Activated naive CD4-positive, alpha-beta T cell treated with anti-CD3 and anti-CD28 coated beads, Interleukin-2, amount 50 U/mL, for 72 hours (primary cell): ENCODE data around the gene RBMS3. TPM values are rescaled to one million over a fixed set of nuclear protein-coding genes. Genes with fewer than 3 reads are reported as not detected.

Experiments used
- ATAC-seq, 2 donors: fragments of 150-1000 bp; cut with Tn5 transposase; 2 replicates each; pipeline ENCODE4 v1.10.0; 2021; ENCODE audit warnings: mild to moderate bottlenecking in 2 of 2, moderate library complexity in 2 of 2
- DNase-seq, 2 donors: peaks; one replicate each; pipeline ENCODE4 v3.0.0; 2021 to 2022; ENCODE audit warnings: low spot score in 2 of 2
- H3K27ac Mint-ChIP-seq, 2 donors: one replicate each; pipeline ENCODE4 v1.8.0; 2022; ENCODE audit warnings: mild to moderate bottlenecking in 2 of 2, mixed read lengths in 2 of 2
- H3K36me3 Mint-ChIP-seq, 2 donors: one replicate each; pipeline ENCODE4 v1.8.0; 2022; ENCODE audit warnings: mixed read lengths in 2 of 2
- H3K9me3 Mint-ChIP-seq, 2 donors: one replicate each; pipeline ENCODE4 v1.8.0; 2022; ENCODE audit warnings: mixed read lengths in 2 of 2
- total RNA-seq, 2 donors: library from RNA; stranded (reverse); gene quantifications; one replicate each; pipeline ENCODE4 v1.2.3, GENCODE V29; 2022

Gene RBMS3
- total RNA-seq, 2 donors from 2014 or later: 3.3 TPM; not detected in 1

DNA sequence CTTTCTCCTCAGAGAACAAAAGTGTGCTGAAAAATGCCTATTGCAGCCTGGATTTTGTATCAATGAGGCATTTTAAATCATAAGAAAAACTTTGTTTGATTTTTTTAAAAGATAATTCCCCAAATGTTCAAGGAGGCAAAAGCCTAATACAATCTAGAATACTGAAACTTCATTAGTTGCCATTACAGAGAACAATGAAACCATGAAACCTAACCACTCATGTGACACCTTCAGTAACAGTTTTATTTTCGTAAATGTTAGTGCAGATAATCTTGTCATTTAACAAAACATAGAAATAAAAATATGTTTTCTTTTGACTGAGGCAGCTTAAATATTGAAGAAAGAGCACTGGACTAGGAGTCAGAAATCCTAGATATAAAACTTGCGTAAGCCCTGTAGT, 655.9 kb downstream of the RBMS3 start:
- Mint-ChIP-seq H3K27ac (no peak overlapping the region), H3K9me3 (peaks cover 0 to 5% of the 10 kb centered on the region in 2 donors), H3K36me3 (no peaks in the 10 kb centered on the region)
- no peak for DNase-seq
- no peak for ATAC-seq

DNA sequence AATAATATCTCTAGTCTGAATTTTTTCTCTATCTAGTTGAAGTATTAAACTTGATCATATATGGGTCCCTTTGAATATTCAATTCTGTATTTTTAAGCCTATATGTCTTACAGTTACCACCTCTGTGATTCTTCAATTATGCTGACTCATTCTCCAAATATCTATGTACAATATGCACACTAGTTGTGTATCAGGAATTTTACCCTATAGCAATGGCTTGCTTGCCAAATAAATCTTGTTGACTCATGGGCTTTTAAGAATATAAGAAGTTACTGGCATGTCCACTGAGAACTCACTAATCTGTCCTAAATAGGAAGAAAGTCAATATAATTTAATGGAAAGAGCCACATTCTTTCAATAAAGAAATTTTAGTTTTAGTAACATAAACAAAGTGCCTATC, 656.3 kb downstream of the RBMS3 start:
- ATAC-seq (no peak), DNase-seq (no peak)
- peaks cover 0 to 5% of the 10 kb centered on the region in 2 donors for H3K9me3 Mint-ChIP-seq
- H3K36me3 Mint-ChIP-seq: no peaks in the 10 kb centered on the region
- H3K27ac Mint-ChIP-seq: no peak overlapping the region

DNA sequence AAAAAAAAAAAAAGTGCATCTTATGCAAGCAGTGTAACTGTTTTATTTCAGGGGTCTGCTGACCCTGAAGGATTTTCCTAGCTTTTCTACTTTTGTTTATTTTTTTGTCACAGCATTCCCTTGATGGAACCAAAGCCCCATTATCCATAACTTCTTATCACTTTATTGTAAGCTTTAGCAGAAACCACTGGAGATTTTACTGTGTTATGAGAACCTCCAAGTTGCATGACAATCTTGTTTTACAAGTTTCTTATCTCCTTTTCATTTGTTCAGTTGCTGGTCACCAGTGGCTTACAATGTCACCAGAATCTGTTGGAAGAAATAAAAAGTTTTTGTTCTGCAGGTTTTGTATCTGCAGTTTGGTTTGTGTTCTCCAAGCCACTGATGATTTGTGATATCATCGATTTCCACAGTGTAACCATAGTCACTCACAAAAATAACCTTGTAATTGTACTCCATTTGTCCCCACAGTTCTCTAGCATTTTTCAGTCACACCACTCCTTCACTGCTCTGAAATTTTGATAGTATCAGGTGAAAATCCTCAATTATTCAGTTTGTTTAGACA, 660.0 kb downstream of the RBMS3 start:
- ATAC-seq (no peak), DNase-seq (no peak)
- Mint-ChIP-seq H3K9me3 (peaks cover 0 to 5% of the 10 kb centered on the region in 2 donors), H3K36me3 (no peaks in the 10 kb centered on the region), H3K27ac (no peak overlapping the region)

DNA sequence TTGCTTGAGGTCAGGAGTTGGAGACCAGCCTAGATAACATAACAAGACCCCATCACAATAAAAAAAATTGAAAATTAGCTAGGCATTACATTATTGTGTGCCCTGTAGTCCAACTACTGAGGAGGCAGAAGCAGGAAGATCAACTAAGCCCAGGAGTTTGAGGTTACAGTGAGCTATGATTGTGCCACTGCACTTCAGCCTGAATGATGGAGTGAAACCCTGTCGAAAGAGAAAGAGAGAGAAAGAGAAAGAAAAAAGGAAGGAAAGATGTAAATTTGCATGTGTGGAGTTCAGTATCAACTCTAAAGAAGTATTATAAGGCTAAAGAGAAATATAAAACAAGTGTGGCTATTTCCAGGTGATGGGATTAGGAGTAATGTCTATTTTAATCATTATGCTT, 661.4 kb downstream of the RBMS3 start:
- DNase-seq (no peak), ATAC-seq (no peak)
- Mint-ChIP-seq H3K27ac (no peak overlapping the region), H3K9me3 (peaks cover 0 to 5% of the 10 kb centered on the region in 2 donors), H3K36me3 (no peaks in the 10 kb centered on the region)

DNA sequence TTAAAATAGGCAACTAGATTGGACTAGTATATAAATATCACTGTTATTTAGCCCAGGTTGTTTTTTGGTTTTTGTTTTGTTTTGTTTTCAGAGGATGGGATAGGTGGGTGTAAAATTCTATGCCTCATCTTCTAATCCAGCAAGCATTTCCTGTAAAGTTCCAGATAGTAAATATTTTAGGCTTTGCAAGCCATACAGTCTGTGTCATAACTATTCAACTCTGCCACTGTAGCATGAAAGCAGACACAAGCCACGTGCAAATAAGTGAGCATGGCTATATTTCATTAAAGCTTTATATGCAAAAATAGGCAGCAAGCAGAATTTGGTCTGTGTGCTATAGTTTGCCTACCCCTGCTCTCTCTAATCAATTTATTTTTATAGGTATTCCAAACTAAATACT, 668.3 kb downstream of the RBMS3 start:
- ATAC-seq: no peak

DNA sequence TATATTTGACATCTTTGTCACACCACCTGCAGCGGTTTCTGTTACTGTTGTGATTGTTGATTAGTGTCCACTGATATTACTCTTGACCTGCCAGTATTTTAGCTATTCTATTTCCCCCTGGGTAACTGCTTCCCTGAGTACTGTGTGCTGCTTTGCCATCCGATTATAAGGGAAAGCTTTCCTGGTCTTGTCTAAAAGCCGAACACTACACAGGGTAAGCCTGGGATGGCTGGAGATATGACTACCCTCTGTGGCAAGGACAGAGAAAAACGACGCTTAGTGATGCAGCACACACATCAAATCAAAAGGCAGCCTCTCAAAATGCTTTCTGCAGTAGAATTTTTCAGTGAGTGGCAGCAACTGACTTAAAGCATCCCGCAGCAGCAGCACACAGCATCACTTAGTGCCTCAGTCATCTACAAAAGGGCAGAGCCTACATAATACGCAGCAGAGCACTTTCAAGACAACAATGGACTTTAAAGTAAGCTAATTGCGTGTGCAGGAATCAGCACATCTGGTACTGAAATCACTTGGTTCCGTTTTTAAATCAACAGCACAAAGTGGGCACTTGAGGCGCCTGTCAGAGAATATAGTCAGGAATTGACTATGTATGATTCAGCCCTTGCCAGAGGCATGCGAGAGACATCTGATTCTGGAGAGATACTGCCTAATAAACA, 669.2 kb downstream of the RBMS3 start:
- DNase-seq (no peak), ATAC-seq (no peak)
- Mint-ChIP-seq H3K36me3 (no peaks in the 10 kb centered on the region), H3K27ac (no peak overlapping the region), H3K9me3 (no peaks in the 10 kb centered on the region)

More for the DNA sequence above, 668.3 kb downstream of the RBMS3 start:
- DNase-seq: no peak
- no peak overlapping the region for H3K27ac Mint-ChIP-seq
- no peaks in the 10 kb centered on the region for H3K9me3 Mint-ChIP-seq
- no peaks in the 10 kb centered on the region for H3K36me3 Mint-ChIP-seq

DNA sequence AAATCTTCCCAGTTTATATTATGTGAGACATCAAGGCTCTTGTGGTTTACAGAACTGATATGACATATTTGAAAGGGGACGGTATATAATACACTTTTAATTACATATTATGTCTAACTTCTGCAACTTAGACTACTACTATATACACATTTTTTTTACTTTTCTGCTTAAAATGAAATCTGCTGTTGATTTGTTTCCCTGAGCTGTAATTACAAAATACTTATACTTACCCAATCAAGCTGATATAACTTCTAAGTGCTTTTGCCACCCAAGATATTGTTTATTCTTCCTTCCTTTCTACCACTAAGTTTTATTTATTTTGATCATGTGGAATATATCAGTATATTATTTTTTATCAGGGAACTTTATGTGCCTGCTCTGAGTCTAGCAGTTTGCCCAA, 671.6 kb downstream of the RBMS3 start:
- DNase-seq: no peak
- Mint-ChIP-seq H3K27ac (no peak overlapping the region), H3K36me3 (no peaks in the 10 kb centered on the region), H3K9me3 (no peaks in the 10 kb centered on the region)
- no peak for ATAC-seq

DNA sequence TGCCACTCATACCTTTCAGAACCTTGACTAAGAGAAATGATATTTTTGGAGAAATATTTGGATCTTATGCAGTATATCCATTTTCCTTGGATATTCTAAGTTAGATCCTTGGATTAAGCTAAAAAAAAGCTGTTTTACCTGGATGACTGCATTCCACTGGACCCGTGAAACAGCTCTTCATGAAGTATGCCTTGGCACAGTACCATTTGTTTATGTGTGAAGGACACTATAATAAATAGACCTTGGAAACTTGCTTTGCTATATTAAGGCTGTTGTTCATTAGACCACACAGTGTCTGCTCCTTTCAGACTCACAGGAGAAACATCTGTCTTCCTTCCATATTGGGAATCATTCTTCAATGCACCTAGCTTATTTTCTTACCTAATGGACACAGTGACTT, 674.5 kb downstream of the RBMS3 start:
- no peak for DNase-seq
- Mint-ChIP-seq H3K27ac (no peak overlapping the region), H3K36me3 (no peaks in the 10 kb centered on the region), H3K9me3 (no peaks in the 10 kb centered on the region)
- ATAC-seq: no peak

DNA sequence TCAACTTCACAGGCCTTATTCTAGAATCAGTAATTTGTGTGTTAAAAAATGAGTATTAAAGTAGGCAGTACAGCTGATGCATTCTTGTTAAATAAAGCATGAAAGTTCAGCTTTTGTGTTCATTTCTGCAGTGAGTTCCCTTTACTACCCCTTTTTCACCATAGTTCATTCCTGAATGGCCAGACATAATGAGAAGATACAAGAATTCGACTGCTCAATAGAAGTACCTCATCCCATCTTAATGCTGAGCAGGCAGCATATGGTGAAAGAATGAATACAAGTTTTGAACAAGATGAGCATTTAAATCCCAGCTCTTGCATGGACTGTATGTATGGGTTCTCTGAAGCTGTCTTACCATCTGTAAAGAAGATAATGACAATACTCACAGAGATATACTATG, 677.9 kb downstream of the RBMS3 start:
- Mint-ChIP-seq H3K9me3 (no peaks in the 10 kb centered on the region), H3K36me3 (no peaks in the 10 kb centered on the region), H3K27ac (no peak overlapping the region)
- no peak for DNase-seq
- no peak for ATAC-seq

DNA sequence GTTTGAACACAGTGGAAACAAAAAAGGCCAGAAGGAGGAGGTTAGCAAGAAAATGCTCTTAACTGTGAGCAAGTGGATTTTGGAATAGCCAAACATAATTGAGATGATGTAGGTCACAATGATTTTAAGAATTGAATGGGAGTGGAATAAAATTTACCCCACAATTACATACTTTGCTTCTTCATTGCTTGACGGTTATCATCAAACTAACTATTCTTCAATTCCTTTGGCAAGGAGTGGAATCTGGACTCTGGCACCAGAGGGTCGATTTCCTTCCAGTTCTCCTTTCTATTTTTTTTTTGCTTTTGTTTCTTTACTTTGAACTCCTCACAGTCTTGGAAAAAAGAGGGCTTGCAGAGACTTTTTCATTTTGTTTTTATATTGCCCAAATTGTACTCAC, 691.0 kb downstream of the RBMS3 start:
- ATAC-seq: no peak
- H3K9me3 Mint-ChIP-seq: no peaks in the 10 kb centered on the region
- H3K36me3 Mint-ChIP-seq: no peaks in the 10 kb centered on the region

DNA sequence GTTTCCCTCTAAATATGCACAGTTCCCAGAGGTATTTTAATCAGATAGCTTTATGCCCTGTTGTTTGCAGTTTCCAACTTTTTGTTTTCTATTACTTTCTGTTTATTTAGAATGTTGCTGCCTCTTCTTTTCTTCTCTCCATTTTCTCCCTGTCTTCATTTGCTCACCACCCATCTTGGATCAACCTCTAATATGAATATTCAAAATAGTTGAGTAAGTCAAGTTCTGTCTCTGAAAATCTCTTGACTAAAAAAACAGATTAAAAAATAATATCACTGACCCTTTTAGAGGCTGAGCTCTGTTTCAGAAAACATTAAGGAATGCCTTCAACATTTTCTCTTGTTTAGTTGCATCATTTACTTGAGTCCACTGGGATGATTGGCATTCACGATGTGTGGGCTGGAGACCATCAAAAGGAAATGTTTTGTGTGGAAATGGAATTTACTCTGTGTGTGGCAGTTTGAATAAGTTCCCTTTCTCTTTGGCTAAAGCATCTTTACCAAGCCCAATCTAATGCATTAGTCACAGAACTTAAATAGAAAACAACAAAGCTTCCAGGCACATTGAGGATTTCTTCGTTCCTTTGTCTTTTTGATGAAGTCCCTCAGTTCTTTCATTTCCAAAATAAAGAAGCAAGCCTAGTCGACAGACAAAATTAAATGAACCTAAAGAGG, 691.6 kb downstream of the RBMS3 start:
- DNase-seq: no peak
- Mint-ChIP-seq H3K9me3 (no peaks in the 10 kb centered on the region), H3K27ac (no peak overlapping the region), H3K36me3 (no peaks in the 10 kb centered on the region)
- no peak for ATAC-seq

More for the DNA sequence above, 691.0 kb downstream of the RBMS3 start:
- H3K27ac Mint-ChIP-seq: no peak overlapping the region
- DNase-seq: no peak

DNA sequence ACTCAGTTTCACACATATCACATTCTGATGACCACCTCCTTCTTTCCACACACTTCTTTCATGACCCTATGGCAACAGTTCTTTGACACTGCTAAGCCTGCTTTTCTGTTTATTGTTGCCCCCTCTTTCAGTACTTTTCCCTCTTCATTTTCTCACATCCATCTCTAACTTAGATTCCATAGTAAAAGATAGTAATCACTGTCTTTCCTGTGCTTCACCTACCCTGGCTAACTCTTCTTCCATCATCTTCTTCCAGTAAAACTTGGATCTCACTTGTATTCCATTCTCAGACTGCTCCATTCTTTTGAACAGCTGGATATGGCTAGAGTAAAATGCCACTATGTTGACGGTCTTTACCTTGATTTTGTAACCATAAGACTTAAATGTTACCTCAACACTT, 692.9 kb downstream of the RBMS3 start:
- no peaks in the 10 kb centered on the region for H3K36me3 Mint-ChIP-seq
- no peak overlapping the region for H3K27ac Mint-ChIP-seq
- ATAC-seq: no peak

DNA sequence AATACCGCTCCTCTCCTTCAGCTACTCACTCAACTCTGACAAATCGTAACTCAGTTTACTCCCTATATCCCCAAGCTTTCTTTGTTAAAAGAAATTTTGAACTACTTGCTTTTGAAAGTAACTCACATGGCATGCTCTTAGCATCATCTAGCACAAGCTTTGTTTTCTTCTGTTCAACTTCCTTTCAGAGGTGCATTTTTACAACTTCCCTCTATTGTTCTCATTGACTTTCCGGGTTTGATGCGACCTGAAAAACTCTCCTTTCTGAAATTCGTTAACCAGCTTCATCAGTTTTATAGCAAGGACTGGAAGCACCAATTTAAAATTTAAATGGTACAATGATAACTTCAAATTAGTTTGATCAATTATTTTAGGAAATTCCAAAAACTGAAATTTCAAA, 696.0 kb downstream of the RBMS3 start:
- no peak overlapping the region for H3K27ac Mint-ChIP-seq
- no peak for ATAC-seq
- H3K36me3 Mint-ChIP-seq: no peaks in the 10 kb centered on the region
- DNase-seq: no peak
- H3K9me3 Mint-ChIP-seq: no peaks in the 10 kb centered on the region

More for the DNA sequence above, 692.9 kb downstream of the RBMS3 start:
- no peak for DNase-seq
- no peaks in the 10 kb centered on the region for H3K9me3 Mint-ChIP-seq

DNA sequence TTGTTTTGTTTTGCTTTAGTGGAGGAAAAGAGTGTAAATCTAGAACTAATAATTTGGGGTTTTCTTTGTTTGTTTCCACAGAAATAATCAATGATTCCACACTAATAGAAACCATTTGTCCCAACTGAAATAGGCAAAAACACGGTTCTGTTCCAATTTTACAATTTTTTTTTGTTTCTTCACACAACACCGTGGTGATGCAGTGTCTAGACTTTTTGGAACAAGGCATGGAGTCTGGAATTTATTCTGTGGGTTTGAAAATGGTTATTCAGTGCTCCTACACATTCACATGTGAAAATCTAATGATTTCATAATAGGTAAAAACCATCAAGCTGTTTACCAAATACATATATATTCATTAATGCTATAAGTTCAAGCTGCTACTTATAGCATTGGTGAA, 696.5 kb downstream of the RBMS3 start:
- DNase-seq (no peak), ATAC-seq (no peak)
- Mint-ChIP-seq H3K27ac (no peak overlapping the region), H3K9me3 (peaks cover 2 to 4% of the 10 kb centered on the region in 2 donors), H3K36me3 (peaks cover 2 to 3% of the 10 kb centered on the region in 2 donors)

DNA sequence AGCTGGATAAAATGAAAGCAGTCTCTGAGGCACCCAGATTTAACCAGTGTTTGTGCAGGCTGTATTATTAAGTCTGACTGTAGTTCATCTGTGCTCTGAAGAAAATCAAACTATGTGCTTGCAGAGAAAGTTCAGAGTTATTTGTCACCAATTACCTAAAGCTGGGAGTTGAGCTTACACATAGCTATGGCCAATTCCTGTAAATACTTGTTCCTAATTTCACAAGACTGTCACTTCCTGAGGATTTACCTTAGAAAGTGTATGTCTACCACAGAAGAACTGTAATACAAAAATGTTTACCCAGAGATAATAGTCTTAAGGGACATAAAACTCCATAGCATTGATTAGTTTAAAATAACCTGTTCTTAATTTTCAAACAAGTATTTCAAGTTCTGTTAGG, 697.2 kb downstream of the RBMS3 start:
- DNase-seq (no peak), ATAC-seq (no peak)
- peaks cover 6 to 10% of the 10 kb centered on the region in 2 donors for H3K9me3 Mint-ChIP-seq
- peaks cover 7 to 9% of the 10 kb centered on the region in 2 donors for H3K36me3 Mint-ChIP-seq
- H3K27ac Mint-ChIP-seq: no peak overlapping the region

DNA sequence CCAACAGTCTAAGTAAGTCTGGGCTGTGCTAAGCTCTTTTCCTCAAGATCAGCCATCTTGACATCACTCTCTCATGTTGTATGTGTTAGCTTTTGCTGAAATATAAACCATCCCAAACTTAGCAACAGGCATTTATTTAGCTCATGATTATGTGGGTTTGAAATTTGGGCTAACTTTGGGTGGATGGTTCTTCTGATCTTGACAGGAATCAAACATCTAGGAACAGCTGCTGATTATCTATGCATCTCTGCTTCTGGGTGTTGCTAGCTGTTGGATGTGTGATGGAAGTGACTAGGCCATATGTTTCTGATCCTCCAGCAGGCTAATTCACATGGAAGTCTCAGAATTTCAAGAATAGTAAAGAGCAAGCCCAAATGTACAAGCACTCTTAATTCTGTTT, 710.3 kb downstream of the RBMS3 start:
- ATAC-seq: no peak
- Mint-ChIP-seq H3K9me3 (peaks cover 0 to 3% of the 10 kb centered on the region in 2 donors), H3K27ac (no peak overlapping the region), H3K36me3 (no peaks in the 10 kb centered on the region)
- no peak for DNase-seq

DNA sequence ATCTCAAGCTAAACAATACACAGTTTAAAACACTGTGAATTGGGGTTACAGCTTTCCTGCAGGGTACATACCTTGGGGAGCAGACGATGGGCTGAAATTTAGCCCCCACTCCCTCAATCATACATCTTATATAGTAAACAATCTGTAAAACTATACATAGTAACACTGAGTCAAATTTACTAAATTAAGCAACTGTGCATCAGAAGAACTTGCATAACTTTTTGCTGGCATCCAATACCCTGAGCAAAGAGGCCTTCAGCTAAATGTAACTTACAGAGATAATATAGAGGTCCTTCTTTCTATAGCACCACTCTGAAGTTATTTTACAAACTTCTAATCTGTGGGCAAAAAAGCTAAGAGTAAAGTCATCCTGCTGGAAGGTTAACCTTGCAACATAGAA, 721.9 kb downstream of the RBMS3 start:
- no peaks in the 10 kb centered on the region for H3K36me3 Mint-ChIP-seq
- DNase-seq (no peak), ATAC-seq (no peak)
- H3K27ac Mint-ChIP-seq: no peak overlapping the region
- H3K9me3 Mint-ChIP-seq: no peaks in the 10 kb centered on the region

DNA sequence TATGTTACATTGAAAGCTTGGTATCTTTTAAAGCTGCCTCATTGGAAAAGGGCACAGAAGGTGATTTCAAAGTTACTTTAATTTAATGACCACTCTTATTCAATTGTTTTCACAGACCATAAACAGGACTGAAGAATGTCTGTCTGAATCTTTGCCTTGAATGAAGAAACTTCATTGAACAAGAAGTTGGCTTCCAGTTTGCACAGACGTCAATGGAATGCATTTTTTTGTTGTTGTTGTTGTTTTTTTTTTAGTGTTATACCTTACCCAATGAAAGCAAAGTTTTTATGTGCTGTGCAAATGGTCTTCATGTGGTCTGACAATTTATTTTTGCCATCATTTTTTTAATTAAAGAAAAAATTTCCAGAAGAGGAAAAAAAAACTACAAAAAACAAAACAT, 722.9 kb downstream of the RBMS3 start:
- DNase-seq (no peak), ATAC-seq (no peak)
- H3K36me3 Mint-ChIP-seq: no peaks in the 10 kb centered on the region
- H3K27ac Mint-ChIP-seq: no peak overlapping the region
- no peaks in the 10 kb centered on the region for H3K9me3 Mint-ChIP-seq
